GM21423 (cell line): Measurements from ENCODE around the gene TOX4.
"Not testable (repeated sequence)": the region's sequence is repeated elsewhere in the genome, so short reads cannot be mapped to it uniquely, and the experiment has no call there.

Experiments
- ATAC-seq: cut with Tn5 transposase; IDR thresholded peaks from one replicate; pipeline ENCODE4 v1.9.1; 2021; ENCODE audit warnings: mild to moderate bottlenecking, moderate library complexity; ENCODE audit not compliant: unreplicated experiment

TOX4 gene

DNA sequence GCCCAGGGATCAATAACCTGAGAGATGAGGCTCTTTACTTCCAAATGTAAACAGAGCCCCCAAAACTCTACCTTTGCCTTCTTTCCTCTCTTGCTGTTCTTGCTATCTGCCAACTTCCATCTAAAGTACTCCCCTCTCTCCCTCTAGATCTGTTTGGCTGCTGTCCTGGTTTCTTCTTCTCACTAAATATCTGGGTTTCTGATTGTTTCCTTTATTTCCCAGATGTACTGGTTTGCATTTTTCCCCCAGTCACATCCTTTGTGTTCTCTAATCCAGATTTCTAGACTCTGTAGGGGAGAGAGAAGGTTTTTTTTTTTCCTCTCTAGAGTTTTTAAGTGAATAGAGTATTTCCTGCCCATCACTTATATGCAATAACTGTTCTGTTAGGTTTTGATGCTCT lies 56.3 kb downstream of the TOX4 start:
- ATAC-seq = no peak

DNA sequence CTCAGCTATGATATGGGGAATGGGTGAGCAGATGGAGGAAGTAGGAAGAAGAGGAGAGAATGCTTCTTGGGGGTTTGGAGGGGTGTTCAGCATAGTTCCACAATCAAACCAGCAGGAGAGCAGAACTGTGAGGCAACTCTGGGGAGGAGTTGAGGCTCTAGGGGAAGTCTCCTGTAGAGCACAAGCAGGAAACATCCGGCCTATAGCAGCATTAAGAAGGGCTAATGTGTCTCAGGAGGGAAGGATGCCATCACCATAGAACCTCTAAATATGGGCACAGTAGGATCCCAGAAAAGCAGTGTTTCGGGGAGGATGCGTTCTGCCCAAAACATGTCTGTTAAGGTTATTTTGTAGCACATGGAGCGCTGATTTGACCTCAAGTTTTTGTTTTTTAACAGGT lies 57.6 kb downstream of the TOX4 start:
- no peak for ATAC-seq

DNA sequence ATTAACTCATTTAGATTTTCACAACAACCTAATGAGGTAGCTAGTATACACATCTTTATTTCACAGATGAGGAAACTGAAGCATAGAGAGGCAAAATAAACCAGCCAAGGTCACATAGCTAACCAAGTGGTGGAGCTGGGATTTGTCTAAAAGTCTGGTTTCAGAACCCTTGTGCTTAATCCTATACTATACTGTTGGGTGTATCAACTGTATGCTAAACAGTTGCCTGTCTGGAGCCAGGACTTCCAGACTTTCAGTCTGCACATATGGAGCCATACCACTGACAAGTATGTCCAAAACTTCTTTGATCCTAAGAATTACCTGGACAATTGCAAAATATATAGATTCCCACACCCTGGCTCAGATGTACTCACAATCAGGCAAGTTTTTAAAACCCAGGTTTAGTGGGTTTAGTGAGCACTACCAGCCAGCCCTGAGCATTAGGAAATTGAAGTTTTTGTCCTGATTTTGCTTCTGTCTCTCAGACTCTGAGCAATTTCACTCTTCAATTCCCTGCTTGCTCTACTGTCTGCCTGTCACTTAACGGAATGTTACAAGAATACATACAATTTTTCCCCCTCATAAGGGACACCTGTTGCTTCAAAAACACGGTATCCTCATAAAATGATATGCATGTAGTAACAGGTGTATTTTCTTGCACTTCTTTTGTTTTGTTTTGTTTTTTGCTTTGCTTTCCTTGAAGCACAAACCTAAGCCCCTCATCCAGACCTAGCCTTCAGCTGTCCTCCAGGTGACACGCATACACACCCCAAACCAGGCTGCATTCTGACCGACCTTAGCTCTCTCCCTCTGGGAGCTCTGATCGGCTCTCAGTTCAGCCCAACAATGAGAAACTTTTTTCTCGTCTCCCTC lies 58.8 kb downstream of the TOX4 start:
- no peak for ATAC-seq

DNA sequence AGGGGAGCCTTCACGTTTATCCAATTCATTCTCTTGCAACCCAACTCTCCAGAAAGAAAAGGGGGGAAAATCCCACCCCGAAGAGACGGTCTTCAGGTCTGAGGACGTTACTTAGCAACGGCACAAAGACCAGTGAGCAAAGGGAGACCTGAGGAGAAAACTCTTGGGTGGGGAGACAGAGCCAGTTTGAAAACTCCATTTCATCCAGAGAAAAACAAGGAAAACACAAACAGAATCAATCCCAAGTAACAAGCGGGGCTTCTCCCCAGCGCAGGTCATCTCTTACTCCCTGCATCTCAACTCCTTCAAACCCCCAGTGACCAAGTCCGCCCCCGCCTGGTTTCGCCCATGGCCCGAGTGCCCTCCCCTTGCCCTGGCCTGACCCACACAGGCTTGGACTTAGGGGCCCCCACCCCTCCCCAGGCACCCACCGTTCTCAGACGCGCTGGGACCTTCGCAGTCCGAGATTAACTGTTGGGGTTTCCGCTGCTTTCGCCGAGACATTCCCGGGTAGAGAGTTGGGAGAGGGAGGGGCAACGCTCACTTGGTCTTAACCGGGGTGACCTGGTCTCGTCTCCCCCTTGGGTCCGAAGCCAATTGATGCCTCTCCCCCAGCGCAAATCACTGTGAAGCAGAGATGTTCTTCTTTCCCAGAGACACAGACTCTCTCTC lies 59.6 kb downstream of the TOX4 start:
- ATAC-seq = no peak

DNA sequence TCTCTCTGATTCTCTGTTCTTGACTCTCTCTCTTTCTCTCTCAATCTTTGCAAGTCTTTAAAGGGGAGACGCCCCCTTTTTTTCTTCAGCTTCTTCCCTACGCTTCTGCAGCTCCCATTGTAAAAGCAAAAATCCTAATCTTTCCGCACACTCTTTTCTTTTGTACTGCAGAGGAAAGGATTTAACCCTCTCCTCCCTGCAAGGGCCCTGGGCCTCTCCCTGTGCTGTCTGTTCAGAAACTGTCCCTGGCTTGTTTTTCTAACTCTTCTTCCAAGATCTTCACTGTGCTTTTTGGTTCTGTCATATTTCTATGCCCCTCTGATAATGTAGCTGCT lies 60.1 kb downstream of the TOX4 start:
- no peak for ATAC-seq

DNA sequence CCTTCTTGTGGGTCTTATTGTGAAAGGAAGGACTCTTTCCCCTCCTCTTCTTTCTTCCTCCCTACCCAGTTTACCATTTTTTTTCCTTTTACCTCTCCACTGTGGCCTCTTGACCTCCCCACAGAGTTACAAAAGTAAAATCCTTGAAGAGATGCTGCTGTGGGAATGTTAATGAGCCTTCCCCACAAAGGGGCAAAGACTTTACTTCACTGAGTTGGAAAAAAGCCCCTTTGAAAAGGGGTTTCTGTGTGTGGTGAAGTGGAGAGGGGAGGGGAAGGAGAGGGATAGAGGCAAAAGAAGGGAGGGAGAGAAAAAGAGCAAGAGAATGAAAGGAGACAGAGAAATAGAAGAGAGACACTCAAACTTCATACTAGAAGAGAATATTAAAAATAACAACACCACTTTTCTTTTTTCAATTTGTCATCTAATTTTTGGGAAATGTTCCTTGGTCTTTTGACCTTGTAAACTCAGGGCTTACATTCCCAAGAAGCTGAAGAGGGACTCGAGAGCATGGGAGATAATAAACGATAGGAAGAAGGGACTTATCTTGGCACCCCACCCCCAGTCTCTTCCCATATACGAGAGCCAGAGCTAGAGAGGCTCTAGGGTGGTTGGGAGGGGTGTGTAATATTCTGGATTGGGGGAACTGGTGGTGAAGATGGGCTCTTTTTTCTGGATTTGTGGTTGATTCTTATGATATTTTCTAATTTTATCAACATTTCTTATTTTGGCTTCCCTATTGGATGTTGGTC lies 62.4 kb downstream of the TOX4 start:
- ATAC-seq = no peak

DNA sequence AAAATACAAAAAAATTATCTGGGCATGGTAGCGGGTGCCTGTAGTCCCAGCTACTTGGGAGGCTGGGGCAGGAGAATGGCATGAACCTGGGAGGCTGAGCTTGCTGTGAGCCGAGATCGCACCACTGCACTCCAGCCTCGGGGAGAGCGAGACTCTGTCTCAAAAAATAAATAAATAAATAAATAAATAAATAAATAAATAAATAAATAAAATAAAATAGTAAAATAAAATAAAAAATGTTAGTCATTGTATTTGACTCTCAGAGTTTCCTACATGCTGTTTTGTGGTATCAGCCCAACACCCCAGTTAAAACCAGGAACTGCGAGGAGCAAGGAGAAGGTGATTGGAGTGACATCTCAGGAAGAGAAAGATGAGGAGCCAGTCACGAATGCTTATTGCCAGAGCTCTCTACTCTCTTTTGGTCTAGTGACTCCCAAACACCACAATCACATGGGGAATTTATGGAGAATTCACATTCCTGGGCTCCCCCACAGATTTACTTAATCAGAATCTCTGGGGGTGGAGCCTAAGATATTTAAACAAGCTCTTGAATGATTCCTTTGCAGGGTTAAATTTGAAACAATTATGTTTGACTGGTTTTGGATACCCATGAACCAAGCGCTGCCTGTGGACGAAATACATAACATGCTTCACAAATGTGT lies 64.5 kb downstream of the TOX4 start:
- ATAC-seq = no peak

DNA sequence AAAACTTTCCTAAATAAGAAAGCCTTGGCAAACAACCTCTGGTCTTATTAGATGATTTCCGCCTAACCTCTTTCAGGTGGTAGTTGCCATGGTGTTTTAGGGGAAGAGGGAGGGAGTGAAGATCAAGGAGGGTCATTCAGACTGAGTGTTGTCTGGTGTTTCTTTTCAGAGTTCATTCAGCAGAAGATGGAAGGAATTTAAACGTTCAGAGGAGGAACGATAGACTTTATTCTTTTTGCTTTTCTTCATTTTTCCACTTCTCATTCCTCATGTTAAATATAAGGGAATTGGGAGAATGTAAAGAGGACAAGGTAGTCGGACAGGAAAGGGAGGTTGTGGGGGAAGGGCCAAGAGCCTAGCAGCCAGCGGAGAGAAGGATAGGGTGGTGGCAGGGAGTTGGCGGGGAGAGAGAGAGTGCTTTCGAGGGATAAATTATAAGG lies 66.5 kb downstream of the TOX4 start:
- no peak for ATAC-seq

DNA sequence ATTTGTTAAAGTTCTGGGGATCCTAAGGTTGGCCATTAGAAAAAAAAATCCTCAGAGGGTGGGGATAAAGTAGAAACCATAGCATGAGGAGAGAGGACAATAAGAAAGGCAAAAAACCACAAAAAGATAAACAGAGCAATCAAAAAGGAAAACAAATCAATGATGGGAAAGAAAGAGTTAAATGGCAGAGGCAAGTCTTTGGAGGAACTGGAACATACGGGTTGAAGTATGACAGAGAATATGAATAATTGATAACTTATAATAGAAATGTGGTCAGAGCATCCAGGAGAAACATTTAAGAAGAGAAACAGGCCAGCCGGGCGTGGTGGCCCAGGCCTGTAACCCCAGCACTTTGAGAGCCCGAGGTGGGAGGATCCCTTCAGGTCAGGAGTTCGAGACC lies 67.0 kb downstream of the TOX4 start:
- no peak for ATAC-seq

DNA sequence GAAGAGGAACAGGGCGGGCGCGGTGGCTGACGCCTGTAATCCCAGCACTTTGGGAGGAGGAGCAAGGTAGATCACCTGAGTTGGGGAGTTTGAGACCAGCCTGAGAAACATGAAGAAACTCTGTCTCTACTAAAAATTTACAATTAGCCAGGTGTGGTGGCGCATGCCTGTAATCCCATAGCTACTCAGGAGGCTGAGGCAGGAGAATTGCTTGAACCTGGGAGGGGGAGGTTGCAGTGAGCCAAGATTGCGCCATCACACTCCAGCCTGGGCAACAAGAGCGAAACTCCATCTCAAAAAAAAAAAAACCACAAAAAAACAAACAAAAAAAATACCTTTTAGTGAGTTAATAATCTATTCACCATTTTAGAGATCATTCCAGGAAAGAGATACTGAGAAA lies 67.6 kb downstream of the TOX4 start:
- not testable (repeated sequence) for ATAC-seq
